Measurements from ENCODE around the gene POGLUT2.

The POGLUT2 gene

DNA sequence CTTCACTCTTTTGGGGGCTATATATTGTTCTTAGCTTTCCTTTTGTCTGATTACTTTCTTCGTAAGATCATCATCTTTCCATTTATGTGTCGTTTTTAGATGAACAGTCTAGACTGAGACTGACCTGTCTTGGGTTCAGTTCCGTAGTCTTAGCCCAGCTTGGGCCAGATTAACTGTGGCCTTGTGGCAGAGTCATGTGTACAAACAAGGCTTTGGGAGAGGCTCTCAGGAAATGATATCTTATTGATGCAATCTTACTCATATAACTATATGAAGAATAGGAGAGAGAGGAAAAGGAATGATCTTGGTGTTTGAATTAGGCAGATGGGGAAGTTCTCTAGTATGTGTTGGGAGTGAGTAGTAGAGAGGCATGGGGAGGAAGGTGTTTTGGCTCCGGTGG is 40.2 kb upstream of the POGLUT2 start:
- ATAC-seq = no peak
- TF ChIP-seq, protein P1, sequence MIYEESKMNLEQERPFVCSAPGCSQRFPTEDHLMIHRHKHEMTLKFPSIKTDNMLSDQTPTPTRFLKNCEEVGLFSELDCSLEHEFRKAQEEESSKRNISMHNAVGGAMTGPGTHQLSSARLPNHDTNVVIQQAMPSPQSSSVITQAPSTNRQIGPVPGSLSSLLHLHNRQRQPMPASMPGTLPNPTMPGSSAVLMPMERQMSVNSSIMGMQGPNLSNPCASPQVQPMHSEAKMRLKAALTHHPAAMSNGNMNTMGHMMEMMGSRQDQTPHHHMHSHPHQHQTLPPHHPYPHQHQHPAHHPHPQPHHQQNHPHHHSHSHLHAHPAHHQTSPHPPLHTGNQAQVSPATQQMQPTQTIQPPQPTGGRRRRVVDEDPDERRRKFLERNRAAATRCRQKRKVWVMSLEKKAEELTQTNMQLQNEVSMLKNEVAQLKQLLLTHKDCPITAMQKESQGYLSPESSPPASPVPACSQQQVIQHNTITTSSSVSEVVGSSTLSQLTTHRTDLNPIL (CRISPR knock-in tag; IDR thresholded peaks at IDR 0.05; ENCODE audit: low read depth) = no peak
- no peak for TF ChIP-seq TOX (CRISPR knock-in tag; IDR thresholded peaks at IDR 0.05; ENCODE audit: borderline replicate concordance)

DNA sequence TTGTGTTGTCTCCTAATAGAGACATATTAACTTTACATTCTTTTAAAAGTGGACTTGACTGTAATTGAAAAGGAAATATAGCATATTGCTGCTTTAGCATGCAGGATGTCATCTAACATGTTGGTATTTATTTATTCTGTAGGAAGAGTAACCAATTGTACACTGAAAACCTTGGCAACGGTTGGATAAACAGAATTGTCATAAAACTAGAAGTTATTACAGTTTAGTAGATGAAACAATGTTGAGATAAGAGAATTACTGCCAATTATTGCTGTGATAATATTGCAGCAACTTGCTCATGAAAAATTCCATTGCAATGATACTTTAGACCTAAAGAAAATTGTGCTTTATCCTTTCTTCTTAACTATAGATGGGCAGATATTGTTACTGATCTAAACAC is 39.5 kb upstream of the POGLUT2 start:
- ATAC-seq = no peak
- TF ChIP-seq OSR1 (CRISPR knock-in tag; IDR thresholded peaks at IDR 0.05) (no peak), TOX (CRISPR knock-in tag; IDR thresholded peaks at IDR 0.05; ENCODE audit: borderline replicate concordance) (no peak), ZFP30 (CRISPR knock-in tag; IDR thresholded peaks at IDR 0.05) (no peak), PPARA (CRISPR knock-in tag; IDR thresholded peaks at IDR 0.05; ENCODE audit: borderline replicate concordance) (no peak), RARB (CRISPR knock-in tag; IDR thresholded peaks at IDR 0.05) (no peak), SNAI2 (CRISPR knock-in tag; IDR thresholded peaks at IDR 0.05) (no peak), ARNTL (CRISPR knock-in tag; IDR thresholded peaks at IDR 0.05; ENCODE audit: borderline replicate concordance, low read depth) (no peak), CSDC2 (CRISPR knock-in tag; IDR thresholded peaks at IDR 0.05) (no peak), TCF4 (CRISPR knock-in tag; IDR thresholded peaks at IDR 0.05; ENCODE audit: borderline replicate concordance) (no peak), BACH2 (CRISPR knock-in tag; IDR thresholded peaks at IDR 0.05; ENCODE audit: borderline replicate concordance) (no peak), GLIS3 (CRISPR knock-in tag; IDR thresholded peaks at IDR 0.05) (no peak), ISL1 (CRISPR knock-in tag; IDR thresholded peaks at IDR 0.05) (no peak), ZNF565 (CRISPR knock-in tag; conservative IDR thresholded peaks at IDR 0.05; ENCODE audit: low read depth) (no peak), ZC3H10 (CRISPR knock-in tag; IDR thresholded peaks at IDR 0.05) (no peak), ESRRG (CRISPR knock-in tag; IDR thresholded peaks at IDR 0.05) (no peak)
- TF ChIP-seq, protein P2, sequence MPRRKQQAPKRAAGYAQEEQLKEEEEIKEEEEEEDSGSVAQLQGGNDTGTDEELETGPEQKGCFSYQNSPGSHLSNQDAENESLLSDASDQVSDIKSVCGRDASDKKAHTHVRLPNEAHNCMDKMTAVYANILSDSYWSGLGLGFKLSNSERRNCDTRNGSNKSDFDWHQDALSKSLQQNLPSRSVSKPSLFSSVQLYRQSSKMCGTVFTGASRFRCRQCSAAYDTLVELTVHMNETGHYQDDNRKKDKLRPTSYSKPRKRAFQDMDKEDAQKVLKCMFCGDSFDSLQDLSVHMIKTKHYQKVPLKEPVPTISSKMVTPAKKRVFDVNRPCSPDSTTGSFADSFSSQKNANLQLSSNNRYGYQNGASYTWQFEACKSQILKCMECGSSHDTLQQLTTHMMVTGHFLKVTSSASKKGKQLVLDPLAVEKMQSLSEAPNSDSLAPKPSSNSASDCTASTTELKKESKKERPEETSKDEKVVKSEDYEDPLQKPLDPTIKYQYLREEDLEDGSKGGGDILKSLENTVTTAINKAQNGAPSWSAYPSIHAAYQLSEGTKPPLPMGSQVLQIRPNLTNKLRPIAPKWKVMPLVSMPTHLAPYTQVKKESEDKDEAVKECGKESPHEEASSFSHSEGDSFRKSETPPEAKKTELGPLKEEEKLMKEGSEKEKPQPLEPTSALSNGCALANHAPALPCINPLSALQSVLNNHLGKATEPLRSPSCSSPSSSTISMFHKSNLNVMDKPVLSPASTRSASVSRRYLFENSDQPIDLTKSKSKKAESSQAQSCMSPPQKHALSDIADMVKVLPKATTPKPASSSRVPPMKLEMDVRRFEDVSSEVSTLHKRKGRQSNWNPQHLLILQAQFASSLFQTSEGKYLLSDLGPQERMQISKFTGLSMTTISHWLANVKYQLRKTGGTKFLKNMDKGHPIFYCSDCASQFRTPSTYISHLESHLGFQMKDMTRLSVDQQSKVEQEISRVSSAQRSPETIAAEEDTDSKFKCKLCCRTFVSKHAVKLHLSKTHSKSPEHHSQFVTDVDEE (CRISPR knock-in tag; IDR thresholded peaks at IDR 0.05) = no peak
- TF ChIP-seq, protein P3, sequence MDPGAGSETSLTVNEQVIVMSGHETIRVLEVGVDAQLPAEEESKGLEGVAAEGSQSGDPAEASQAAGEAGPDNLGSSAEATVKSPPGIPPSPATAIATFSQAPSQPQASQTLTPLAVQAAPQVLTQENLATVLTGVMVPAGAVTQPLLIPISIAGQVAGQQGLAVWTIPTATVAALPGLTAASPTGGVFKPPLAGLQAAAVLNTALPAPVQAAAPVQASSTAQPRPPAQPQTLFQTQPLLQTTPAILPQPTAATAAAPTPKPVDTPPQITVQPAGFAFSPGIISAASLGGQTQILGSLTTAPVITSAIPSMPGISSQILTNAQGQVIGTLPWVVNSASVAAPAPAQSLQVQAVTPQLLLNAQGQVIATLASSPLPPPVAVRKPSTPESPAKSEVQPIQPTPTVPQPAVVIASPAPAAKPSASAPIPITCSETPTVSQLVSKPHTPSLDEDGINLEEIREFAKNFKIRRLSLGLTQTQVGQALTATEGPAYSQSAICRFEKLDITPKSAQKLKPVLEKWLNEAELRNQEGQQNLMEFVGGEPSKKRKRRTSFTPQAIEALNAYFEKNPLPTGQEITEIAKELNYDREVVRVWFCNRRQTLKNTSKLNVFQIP (CRISPR knock-in tag; IDR thresholded peaks at IDR 0.05; ENCODE audit: borderline replicate concordance, low read depth) = no peak
- TF ChIP-seq, protein P1 (CRISPR knock-in tag; IDR thresholded peaks at IDR 0.05; ENCODE audit: low read depth) = no peak
- TF ChIP-seq, protein P4, sequence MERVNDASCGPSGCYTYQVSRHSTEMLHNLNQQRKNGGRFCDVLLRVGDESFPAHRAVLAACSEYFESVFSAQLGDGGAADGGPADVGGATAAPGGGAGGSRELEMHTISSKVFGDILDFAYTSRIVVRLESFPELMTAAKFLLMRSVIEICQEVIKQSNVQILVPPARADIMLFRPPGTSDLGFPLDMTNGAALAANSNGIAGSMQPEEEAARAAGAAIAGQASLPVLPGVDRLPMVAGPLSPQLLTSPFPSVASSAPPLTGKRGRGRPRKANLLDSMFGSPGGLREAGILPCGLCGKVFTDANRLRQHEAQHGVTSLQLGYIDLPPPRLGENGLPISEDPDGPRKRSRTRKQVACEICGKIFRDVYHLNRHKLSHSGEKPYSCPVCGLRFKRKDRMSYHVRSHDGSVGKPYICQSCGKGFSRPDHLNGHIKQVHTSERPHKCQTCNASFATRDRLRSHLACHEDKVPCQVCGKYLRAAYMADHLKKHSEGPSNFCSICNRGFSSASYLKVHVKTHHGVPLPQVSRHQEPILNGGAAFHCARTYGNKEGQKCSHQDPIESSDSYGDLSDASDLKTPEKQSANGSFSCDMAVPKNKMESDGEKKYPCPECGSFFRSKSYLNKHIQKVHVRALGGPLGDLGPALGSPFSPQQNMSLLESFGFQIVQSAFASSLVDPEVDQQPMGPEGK (CRISPR knock-in tag; IDR thresholded peaks at IDR 0.05; ENCODE audit: borderline replicate concordance) = no peak

DNA sequence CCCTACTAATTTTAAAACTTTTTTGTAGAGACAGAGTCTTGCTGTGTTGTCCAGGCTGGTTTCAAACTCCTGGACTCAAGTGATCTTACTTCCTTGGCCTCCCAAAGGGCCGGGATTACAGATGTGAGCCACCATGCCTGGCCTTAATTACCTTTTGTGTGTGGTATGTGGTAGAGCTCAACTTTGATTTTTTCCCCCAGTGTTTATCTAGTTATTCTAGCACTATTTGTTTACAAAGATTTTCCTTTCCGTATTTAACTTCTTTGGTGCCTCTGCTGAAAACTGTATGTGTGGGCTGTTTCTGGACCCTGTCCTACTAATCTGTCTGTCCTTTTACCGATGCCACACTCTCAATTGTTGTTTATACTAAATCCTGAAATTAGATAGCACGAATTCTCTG is 37.7 kb upstream of the POGLUT2 start:
- no peak for TF ChIP-seq OSR1 (CRISPR knock-in tag; IDR thresholded peaks at IDR 0.05)
- no peak for TF ChIP-seq TOX (CRISPR knock-in tag; IDR thresholded peaks at IDR 0.05; ENCODE audit: borderline replicate concordance)
- no peak for TF ChIP-seq ZNF565 (CRISPR knock-in tag; conservative IDR thresholded peaks at IDR 0.05; ENCODE audit: low read depth)
- no peak for TF ChIP-seq RARB (CRISPR knock-in tag; IDR thresholded peaks at IDR 0.05)
- no peak for TF ChIP-seq BACH2 (CRISPR knock-in tag; IDR thresholded peaks at IDR 0.05; ENCODE audit: borderline replicate concordance)
- TF ChIP-seq, protein P1 (CRISPR knock-in tag; IDR thresholded peaks at IDR 0.05; ENCODE audit: low read depth) = no peak
- TF ChIP-seq ZFP30 (CRISPR knock-in tag; IDR thresholded peaks at IDR 0.05) = no peak
- no peak for TF ChIP-seq ISL1 (CRISPR knock-in tag; IDR thresholded peaks at IDR 0.05)
- TF ChIP-seq TCF4 (CRISPR knock-in tag; IDR thresholded peaks at IDR 0.05; ENCODE audit: borderline replicate concordance) = no peak
- TF ChIP-seq ZFP3 (CRISPR knock-in tag; IDR thresholded peaks at IDR 0.05) = no peak
- TF ChIP-seq, protein P4 (CRISPR knock-in tag; IDR thresholded peaks at IDR 0.05; ENCODE audit: borderline replicate concordance) = no peak
- no peak for ATAC-seq
